Measurements from ENCODE around the gene XPC. TPM values are rescaled to one million over a fixed set of nuclear protein-coding genes. Genes with fewer than 3 reads are reported as not detected.

XPC gene
- total RNA-seq, 1 donor: 61.6 TPM

GRCh38 chr3:14213066-14213774, 34.8 kb upstream of the XPC start:
- no peak overlapping the region for H3K4me3 ChIP-seq (ENCODE audit: low read depth, low read length)
- DNase-seq (ENCODE audit: low read depth): no peak
- TF ChIP-seq, protein P1, sequence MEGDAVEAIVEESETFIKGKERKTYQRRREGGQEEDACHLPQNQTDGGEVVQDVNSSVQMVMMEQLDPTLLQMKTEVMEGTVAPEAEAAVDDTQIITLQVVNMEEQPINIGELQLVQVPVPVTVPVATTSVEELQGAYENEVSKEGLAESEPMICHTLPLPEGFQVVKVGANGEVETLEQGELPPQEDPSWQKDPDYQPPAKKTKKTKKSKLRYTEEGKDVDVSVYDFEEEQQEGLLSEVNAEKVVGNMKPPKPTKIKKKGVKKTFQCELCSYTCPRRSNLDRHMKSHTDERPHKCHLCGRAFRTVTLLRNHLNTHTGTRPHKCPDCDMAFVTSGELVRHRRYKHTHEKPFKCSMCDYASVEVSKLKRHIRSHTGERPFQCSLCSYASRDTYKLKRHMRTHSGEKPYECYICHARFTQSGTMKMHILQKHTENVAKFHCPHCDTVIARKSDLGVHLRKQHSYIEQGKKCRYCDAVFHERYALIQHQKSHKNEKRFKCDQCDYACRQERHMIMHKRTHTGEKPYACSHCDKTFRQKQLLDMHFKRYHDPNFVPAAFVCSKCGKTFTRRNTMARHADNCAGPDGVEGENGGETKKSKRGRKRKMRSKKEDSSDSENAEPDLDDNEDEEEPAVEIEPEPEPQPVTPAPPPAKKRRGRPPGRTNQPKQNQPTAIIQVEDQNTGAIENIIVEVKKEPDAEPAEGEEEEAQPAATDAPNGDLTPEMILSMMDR (IDR thresholded peaks at IDR 0.05; ENCODE audit: insufficient read depth, low read length): no peak

DNA sequence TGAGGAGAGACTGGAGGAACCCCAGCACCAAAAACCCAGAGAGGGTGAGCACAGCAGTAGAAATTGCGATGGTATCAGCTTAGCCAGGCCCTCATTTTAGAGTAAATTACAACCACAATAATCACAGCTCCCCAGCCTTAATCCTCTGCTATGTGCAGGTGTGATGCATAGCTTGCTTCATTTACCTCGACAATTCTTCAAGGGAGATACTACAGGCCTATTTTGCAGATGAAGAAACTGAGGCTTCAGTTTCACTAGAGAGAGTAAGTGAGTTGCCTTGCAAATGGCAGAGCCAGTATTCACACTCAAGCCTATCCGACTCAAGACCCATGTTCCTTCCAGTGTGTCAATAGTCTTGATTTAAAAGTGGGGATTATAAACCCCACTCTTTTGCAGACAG, 33.6 kb upstream of the XPC start:
- TF ChIP-seq, protein P1 (IDR thresholded peaks at IDR 0.05; ENCODE audit: insufficient read depth, low read length): no peak
- DNase-seq (ENCODE audit: low read depth): no peak
- no peak overlapping the region for H3K4me3 ChIP-seq (ENCODE audit: low read depth, low read length)

- H3K4me3 ChIP-seq (ENCODE audit: low read depth, low read length): no peak overlapping the region
- TF ChIP-seq, protein P1 (IDR thresholded peaks at IDR 0.05; ENCODE audit: insufficient read depth, low read length): no peak
- no peak for DNase-seq (ENCODE audit: low read depth)
Measured at GRCh38 chr3:14211621-14212020, 33.2 kb upstream of the XPC start.

GRCh38 chr3:14210843-14211594, 32.6 kb upstream of the XPC start:
- H3K4me3 ChIP-seq (ENCODE audit: low read depth, low read length): no peak overlapping the region
- peak; percentile 89 for DNase-seq (ENCODE audit: low read depth)
- TF ChIP-seq, protein P1 (IDR thresholded peaks at IDR 0.05; ENCODE audit: insufficient read depth, low read length): no peak

GRCh38 chr3:14210290-14210688, 31.9 kb upstream of the XPC start:
- H3K4me3 ChIP-seq (ENCODE audit: low read depth, low read length): no peak overlapping the region
- TF ChIP-seq, protein P1 (IDR thresholded peaks at IDR 0.05; ENCODE audit: insufficient read depth, low read length): no peak
- DNase-seq (ENCODE audit: low read depth): no peak

DNA sequence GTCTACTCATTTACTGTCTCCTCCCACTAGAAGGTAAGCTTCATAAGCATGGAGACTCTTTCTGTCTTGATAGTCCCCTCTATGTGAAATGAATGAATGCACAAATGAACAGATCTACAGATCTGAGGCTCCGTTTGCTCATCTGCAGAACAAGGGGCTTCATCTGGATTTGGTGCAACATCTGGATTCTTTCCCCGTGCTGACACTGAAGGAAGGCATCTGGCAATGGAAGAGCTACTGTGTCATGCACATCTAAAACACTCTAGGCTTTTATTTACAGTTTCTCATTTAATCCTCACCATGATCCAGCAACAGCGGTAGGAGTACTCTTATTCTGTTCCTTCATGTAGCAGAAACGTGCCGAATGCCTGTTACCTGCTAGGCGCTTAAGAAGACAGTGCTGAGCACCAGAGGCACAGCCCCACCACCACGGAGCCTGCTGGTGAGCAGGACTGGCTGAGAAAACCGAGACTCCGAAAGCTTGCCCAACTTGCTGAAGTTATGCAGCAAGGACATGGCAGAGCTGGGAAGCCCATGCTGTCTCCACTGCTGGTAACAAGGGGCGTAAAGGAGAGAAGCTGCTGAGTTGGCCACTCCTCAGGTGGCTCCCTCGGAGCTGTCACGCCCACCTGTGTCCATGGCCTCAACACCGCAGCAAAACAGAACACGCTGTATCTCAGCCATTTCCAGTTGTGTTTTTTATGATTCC, 31.3 kb upstream of the XPC start:
- peak; percentile 51 for DNase-seq (ENCODE audit: low read depth)
- no peak overlapping the region for H3K4me3 ChIP-seq (ENCODE audit: low read depth, low read length)
- TF ChIP-seq, protein P1 (IDR thresholded peaks at IDR 0.05; ENCODE audit: insufficient read depth, low read length): no peak

Measured in fibroblast of the aortic adventitia (primary cell).